Activated CD8-positive, alpha-beta memory T cell treated with anti-CD3 and anti-CD28 coated beads, Interleukin-2, amount 50 U/mL, for 48 hours (primary cell): Measurements from ENCODE around the gene APBB3.
"Not testable (repeated sequence)": the region's sequence is repeated elsewhere in the genome, so short reads cannot be mapped to it uniquely, and the experiment has no call there.

Experiments
- DNase-seq: peaks from one replicate; pipeline ENCODE4 v3.0.0-alpha.2; 2020

The APBB3 gene, protein sequence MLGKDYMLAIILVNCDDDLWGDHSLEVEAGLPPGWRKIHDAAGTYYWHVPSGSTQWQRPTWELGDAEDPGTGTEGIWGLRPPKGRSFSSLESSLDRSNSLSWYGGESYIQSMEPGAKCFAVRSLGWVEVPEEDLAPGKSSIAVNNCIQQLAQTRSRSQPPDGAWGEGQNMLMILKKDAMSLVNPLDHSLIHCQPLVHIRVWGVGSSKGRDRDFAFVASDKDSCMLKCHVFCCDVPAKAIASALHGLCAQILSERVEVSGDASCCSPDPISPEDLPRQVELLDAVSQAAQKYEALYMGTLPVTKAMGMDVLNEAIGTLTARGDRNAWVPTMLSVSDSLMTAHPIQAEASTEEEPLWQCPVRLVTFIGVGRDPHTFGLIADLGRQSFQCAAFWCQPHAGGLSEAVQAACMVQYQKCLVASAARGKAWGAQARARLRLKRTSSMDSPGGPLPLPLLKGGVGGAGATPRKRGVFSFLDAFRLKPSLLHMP

DNA sequence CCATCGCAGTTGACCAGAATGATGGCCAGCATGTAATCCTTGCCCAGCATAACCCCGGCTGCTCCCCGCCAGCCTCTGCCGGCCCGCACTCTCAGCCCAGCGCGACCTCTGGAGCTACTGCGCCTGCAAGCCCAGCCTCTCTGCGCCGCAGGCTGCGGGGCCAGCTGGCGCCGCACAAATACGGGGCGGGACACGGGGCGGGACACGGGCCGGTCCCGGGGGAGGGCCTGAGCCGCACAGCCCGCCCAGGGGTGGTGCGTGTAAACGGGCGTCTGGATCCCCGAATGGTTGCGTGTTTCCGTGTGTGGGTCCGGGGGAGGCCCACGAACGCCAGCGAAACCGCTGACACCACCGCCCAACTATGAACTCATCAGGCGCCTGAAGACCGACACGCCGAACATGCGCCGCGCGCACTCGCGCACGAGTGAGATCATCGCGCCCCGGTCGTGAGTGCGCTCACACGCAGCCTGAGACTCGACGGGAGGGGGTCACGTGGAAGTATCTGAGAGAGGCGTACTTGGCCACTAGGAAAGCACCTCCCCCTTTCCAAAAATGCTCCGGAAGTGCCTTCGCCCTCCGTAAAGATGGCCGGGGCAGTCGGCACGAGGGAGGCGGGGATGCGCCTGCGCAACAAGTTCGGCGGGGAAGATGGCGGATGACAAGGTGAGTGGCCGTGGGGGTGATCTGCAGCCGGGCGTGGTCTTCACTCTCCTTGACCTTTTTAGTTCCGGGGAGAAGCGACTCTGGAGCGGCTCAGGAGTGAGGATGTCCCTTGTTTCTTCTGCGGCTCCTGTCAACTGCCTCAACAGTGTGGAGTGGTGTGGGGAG, at the start of gene APBB3, which contains the start of gene SLC35A4:
Gene APBB3, minus strand, starts transcription at position 403 of the 828 bp plus-strand sequence. Its CDS starts 353 bp downstream, at position 50.
Gene SLC35A4, plus strand, starts transcription at position 633 of the 828 bp plus-strand sequence. CDS start 2,342 bp downstream, outside the sequence.
- peak; percentile 93 for DNase-seq

DNA sequence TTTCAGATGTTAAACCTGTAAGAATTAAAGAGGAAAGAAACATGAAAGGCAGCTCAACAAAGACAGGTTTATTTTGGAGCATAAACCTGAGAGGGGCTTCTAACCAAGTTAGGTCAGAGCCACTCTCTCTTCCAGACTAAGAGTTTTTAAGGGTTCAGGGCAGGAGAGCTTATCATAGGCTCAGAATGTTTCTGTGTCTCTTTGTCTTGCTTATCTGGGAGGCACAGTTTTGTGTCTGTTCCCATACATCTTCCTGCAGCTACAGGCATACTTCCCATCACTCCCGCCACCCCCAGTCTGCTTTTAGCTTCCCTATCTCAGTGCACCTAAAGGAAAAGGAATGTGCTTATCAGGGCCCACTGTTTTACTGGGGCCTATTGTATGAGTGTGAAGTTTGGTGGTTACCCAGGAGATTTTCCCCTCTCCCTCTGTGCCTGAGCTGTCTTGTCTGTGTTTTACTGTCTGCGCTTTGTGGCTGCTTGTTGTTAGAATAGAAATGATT, 46.7 kb upstream of the APBB3 start:
- no peak for DNase-seq

DNA sequence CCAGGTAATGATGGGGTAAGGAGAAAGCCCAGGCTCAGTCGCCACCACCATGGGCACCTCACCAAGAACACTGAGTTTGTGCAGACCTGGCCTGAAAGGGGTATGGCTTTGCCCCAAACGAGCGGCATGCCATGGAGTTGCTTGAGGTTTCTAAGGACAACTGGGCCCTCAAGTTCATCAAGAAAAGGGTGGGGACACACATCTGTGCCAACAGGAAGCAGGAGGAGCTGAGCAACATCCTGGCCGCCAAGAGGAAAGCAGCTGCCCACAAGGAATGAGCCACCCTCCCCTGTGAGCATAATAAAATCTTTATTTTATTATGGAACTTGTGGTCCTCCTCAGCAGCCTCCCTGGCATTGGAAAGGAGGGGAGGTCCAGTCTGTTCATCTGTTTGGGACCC, 44.7 kb upstream of the APBB3 start:
- DNase-seq: no peak

DNA sequence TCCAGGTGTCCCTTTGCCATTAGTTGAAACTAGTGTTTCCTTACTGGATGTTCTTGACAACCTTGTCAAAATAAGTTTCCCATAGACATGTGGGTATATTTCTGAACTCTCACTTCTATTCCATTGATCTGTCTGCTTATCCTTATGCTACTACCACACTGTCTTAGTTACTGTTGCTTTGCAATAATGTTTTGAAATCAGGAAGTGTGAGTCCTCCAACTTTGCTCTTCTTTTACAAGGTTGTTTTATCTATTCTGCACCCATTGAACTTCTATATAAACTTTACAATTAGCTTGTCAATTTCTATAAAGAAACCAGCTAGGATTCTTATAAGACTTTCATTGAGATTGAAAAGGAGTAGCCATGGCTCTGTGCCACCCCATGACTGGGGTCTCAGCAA, 44.3 kb upstream of the APBB3 start:
- no peak for DNase-seq

DNA sequence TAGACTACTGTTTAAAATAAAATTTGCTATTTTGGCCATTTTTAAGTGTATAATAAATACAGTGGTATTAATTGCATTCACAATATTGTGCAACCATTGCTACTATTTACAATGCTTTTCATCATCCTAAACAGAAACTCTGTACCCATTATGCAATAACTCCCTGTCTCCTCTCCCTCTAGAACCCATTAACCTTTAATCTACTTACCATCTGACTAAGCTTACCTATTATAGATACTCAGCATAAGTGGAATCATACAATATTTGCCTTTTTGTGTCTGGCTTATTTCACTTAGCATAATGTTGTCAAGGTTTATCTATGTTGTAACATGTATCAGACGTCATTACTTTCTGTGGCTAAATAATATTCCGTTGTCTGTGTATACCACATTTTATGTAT, 42.6 kb upstream of the APBB3 start:
- DNase-seq: no peak

DNA sequence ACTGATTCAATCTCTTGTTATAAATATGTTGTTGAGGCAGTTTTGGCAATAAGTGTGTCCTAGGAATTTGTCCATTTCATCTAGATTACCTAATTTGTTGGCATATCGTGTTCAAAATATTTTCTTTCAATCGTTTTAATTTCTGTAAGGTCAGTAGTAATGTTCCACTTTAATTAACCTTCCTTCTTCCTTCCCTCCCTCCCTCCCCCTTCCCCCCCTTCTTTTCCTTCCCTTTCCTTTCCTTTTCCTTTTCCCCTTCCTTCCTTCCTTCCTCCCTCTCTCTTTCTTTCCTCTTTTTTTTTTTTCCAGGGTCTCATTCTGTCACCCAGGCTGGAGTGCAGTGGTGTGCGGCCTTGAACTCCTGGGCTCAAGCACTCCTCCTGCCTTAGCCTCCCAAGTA, 41.5 kb upstream of the APBB3 start:
- no peak for DNase-seq

DNA sequence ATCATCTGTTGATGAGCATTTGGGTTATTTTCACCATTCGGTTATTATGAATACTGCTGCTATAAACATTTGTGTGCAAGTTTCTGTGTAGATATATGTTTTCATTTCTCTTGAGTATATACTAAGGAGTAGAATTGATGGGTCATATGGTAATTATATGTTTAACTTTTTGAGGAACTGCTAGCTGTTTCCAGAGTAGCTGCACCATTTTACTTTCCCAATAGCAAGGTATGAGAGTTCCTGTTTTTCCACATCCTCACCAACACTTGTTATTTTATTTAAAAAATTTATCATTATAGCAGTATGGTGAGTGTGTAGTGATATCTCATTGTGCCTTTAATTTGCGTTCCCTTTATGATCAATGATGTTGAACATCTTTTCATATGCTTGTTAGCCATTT, 39.3 kb upstream of the APBB3 start:
- DNase-seq: no peak

DNA sequence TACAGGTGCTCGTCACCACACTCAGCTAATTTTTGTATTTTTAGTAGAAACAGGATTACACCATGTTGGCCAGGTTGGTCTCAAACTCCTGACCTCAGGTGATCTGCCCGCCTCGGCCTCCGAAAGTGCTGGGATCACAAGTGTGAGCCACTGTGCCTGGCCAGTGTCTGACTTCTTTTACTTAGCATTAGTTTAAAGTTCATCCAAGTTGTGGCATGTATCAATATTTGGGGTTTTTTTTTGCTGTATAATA, 39.0 kb upstream of the APBB3 start:
- DNase-seq: not testable (repeated sequence)

DNA sequence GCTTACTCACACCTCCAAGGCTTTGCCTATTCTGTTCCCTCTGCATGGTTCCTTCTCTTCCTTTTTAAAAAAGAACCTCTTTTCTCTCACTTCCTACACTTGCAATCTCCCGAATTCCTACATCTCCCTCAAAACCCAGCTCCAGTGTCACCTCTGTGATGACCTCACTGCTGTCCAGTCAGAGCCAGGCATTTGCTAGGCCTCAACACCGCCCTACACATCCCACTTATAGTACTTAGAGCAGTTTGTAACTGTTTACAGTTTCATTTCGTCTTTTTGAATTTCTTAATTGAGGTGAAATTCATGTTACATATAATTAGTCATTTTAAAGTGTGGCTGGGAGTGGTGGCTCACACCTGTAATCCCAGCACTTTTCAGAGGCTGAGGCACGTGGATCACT, 37.7 kb upstream of the APBB3 start:
- DNase-seq: no peak

DNA sequence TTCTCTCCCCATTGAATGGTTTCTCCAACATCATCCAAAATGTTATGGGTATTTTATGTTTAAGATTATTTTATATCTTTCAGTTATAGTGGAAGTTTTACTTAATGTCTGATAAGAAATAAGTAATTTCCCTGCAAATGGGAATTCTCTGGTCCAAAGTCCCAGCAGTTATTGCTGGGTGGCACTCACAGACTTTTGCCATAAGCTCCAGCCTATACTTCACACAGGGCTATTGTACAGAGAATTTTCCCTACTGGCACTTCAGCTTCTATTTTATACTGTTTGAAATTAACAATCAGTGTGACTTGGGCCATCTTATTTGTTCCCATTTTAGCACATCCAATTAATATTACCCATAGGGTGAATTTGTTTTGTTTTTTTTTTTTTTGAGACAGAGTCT, 35.7 kb upstream of the APBB3 start:
- DNase-seq: no peak

DNA sequence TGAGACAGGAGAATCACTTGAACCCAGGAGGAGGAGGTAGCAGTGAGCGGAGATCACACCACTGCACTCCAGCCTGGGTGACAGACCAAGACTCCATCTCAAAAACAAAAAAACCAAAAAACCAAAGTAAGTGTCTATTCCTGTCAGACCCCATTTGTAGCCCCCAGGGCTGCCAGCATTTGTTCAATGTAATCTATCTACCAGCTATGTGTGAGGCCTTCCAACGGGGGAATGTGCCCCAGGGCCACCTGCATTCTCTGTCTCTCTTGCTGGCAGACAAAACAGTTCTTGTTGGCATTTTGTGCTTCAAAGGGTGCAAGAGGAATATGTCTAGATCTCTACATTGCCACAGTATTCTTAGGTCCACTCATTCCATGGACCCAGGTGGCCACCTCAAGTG, 34.4 kb upstream of the APBB3 start:
- no peak for DNase-seq

DNA sequence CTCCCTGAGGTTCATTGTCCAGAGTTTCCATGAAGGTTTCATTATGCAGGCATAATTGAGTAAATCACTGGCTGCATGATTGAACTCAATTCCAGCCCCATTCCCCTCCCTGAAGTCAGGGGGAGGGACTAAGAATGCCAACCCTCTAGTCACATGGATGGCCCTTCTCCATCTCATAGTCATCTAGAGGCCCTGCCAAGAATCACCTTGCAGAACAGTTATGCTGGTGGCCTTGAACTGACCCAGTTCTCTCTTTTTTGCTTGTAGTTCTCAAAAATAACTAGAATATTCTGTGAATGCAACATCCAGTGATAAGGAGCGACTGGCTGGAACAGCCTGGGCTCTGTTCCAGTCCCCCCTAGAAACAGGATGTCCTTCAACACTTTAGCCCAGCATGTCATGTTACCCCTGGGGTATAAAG, 31.9 kb upstream of the APBB3 start:
- DNase-seq: no peak

DNA sequence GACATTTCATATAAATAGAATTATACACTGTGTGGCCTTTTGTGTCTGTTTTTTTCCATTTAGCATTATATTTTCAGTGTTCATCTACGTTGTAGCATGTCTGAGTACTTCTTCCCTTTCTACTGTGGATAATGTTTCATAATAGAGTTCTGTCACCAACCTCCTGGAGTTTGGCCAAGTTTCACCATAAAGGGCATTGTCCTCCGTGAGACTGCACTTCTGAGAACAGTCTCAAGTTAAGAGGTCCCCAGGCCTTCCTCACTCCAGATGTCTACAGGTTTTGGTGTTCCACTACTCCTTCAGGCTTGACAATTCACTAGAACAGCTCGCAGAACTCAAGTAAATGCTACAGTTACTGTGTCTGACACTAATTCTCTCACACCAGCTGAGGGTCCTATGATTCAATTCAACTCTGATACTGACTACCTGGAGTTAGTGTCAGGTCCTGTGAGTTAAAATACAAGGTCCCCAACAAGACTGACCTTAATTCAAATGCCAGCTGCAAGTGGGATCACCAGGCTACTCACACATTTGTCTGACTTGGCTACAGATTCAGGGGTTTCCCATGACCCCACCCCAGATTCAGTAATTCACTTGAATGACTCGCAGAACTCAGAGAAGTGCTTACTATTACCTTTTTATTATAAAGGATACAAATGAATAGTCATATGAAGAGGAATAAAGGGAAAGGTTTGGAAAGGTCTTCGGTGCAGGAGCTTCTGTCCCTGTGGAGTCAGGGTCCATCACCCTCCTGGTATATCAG, 31.3 kb upstream of the APBB3 start:
- DNase-seq: no peak

DNA sequence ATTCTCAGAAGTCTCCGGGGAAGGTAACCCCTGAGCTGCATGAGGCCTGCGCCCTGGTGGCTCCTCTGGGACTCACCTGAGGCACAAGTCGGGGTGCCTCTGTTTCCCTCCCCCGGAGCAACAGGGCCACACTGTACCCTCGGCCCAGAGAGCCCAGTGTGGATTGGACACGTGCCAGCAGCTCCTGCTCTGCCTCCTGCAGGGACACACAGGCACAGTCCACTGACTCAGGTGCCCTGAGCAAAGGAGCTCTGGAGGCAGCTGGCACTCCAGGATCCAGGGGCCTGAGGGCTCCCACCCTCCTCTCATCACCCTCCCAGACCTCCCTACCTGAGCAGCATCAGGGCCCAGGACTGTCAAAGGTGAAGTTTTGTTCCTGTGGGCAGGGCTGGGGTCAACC, 29.8 kb upstream of the APBB3 start:
- DNase-seq: no peak

DNA sequence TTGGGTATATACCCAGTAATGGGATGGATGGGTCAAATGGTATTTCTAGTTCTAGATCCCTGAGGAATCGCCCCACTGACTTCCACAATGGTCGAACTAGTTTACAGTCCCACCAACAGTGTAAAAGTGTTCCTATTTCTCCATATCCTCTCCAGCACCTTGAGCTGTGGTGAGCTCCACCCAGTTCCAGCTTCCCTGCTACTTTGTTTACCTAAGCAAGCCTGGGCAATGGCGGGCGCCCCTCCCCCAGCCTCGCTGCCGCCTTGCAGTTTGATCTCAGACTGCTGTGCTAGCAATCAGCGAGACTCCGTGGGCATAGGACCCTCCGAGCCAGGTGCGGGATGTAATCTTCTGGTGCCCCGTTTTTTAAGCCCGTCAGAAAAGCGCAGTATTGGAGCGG, 28.7 kb upstream of the APBB3 start:
- not testable (repeated sequence) for DNase-seq

DNA sequence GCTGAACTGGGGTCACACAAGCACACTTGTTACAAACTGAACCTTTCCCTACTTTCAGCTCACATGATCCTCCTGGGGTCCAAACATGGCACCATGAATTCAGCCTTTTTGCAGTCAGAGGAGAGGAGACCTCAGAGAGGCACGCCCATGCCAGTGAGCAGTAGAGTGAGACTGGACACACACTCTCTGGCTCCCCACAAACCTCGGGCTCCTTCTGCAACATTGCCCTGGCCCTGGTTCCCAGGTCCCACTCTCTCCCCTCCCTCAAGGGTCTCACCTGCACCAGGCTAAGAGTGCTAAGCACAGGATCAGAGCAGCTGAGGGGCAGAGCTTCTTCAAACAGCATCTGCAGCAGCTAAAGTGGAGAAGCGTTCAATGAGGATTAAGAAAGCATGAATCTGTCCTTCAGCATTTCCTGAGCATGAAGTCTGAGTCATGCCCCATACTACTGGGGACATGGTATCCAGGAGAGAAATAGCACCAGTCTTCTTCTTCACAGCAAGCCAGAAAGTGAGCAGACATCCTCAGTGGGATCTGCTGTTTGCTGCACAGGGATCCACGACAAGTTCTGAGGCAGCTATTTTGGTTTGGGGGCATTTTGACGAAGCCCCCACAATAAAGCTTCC, 27.5 kb upstream of the APBB3 start:
- no peak for DNase-seq

DNA sequence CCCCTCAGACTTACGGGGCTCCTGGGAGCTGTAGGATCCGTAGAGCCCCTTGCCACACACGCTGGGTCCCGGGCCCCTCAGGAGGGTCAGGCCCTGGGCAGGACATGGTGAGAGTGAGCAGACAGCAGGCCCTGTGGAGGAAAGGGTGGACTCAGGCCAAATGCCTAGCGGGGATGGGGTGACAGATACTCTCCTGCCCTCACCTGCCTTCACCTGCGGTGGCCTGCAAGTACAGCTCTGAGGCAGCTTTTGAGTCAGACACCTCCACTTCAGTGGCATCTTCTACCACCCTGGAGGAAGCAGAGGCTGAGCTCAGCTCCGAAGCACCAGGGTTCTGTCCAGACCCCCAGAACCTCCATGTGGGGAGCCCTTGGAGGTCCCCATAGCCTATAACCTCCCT, 26.5 kb upstream of the APBB3 start:
- no peak for DNase-seq

DNA sequence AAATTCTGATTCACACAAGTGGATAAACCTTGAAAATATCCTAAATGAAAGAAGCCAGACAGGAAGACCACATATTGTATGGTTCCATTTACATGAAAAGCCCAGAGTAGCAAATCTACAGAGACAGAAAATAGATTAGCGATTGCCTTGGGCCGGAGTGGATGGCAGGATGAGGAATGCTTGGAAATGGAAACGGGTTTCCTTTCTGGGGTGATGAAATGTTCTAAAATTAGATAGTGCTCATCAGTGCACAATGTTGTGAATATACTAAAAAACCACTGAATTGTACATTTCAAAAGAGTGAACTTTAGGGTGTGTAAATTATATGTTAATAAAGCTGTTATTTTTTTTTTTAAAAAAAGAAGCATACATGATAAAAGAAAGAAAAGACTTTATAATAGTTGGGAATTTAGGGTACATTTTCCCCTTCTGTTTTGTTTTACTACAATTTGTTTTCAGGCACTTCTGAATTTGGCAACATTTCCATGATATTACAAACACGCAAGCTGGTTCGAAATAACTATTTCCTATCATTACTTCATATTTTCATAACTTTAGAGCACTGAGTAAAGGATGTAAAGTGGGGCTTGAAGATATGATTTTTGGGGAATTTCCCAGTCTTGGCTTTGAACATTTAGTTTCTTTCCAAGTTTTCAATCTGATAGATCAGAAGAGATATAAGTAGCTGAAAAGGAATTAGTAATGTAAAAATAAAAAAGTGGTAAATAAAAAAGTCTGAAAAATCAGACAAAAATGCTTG, 24.1 kb upstream of the APBB3 start:
- no peak for DNase-seq

DNA sequence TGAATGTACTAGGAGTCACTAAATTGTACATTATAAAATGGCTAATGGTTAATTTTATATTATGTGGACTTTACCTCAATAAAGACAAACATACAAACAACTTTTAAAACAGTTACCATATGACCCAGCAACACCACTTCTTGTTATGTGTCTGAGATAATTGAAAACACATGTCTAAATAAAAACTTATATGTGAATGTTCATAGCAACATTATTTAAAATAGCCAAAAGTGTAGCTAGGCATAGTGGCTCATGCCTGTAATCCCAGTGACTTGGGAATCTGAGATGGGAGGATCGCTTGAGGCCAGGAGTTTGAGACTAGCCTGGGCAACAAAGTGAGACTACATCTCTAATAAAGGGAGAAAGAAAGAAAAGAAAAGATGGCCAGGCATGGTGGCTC, 23.1 kb upstream of the APBB3 start:
- DNase-seq: no peak

DNA sequence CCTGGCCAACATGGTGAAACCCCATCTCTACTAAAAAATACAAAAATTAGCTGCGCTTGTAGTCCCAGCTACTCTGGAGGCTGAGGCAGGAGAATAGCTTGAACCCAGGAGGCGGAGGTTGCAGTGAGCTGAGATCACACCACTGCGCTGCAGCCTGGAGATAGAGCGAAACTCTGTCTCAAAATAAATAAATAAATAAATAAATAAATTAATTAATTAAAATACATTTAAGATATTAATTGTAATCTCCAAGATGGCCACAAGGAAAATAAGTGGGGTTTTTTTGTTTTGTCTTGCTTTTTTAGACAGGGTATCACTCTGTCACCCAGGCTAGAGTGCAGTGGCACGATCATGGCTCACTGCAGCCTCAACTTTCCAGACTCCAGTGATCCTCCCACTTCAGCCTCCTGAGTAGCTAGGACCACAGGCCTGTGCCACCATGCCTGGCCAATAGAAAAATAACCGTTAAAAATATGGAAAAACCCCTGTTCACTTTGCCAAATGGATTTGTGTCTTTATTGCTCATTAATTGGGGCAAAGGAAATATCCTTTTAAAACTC, 14.9 kb upstream of the APBB3 start:
- not testable (repeated sequence) for DNase-seq

DNA sequence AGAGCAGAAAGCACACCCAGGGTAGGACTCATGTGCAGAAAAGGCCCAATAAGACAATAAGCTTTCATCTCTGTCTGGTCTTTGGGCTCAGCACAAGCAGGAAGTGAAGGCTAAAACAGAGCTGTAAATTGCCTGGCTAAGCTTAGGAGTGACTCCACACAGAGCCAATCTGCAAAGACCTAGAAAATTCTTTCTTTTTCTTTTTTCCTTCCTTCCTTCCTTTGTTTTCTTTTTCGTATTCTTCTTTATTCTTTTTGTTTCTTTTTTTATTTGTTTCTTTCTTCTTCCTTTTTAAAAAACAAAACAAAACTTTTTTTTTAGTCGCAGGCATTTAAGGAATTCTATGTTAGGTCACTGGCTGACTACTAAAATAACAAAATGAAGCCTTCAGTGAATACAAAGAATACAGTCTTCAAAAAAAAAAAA, 12.4 kb upstream of the APBB3 start:
- peak; percentile 13 for DNase-seq

DNA sequence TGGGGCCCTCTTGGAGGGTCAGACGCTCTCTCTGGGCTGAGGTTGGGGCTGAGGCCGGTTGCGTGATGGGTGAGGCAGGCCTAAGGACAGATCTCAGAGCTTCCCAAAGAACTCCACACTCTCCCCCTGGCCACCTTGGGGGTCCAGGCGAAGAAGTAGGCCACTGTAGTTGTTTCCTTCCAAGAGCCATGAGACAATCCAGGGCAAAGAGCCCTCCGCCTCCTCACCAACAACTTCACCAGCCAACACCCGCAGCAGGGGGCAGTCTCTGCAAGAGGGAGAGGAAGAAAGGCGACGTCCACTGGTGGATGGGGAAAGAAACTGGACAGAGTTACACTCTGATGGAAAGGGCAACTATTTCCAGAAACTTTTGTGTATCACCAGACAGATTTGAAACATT, 10.9 kb upstream of the APBB3 start:
- peak; percentile 47 for DNase-seq
